ENCODE data around the gene SHOX.
"Not testable (repeated sequence)": the region's sequence is repeated elsewhere in the genome, so short reads cannot be mapped to it uniquely, and the experiment has no call there.

Gene SHOX
- 0 to 2.6 (median 0) reads per million in 17 experiments for total RNA-seq

- no peak for DNase-seq
Measured at GRCh38 chrX:630612-631496, at the start of gene SHOX. Gene SHOX, plus strand, starts transcription at chrX:630791. Its CDS starts 107 bp downstream, at chrX:630898.

- no peak for DNase-seq
Measured at GRCh38 chrX:581066-581465, 49.5 kb upstream of the SHOX start.

- DNase-seq = no peak
Measured at GRCh38 chrX:581720-582298, 48.8 kb upstream of the SHOX start.

GRCh38 chrX:584572-584971, 46.0 kb upstream of the SHOX start:
- DNase-seq = no peak

- DNase-seq = no peak
Measured at GRCh38 chrX:585115-585808, 45.3 kb upstream of the SHOX start.

- no peak for DNase-seq
Measured at GRCh38 chrX:586351-586750, 44.2 kb upstream of the SHOX start.

GRCh38 chrX:589261-589660, 41.3 kb upstream of the SHOX start:
- DNase-seq = not testable (repeated sequence)

GRCh38 chrX:590693-591404, 39.7 kb upstream of the SHOX start:
- no peak for DNase-seq

GRCh38 chrX:599837-600715, 30.5 kb upstream of the SHOX start:
- no peak for DNase-seq

GRCh38 chrX:603029-603428, 27.6 kb upstream of the SHOX start:
- not testable (repeated sequence) for DNase-seq

- DNase-seq = not testable (repeated sequence)
Measured at GRCh38 chrX:604616-605015, 26.0 kb upstream of the SHOX start.

GRCh38 chrX:608088-608487, 22.5 kb upstream of the SHOX start:
- DNase-seq = not testable (repeated sequence)

- DNase-seq = no peak
Measured at GRCh38 chrX:614136-614535, 16.5 kb upstream of the SHOX start.

- no peak for DNase-seq
Measured at GRCh38 chrX:617401-617800, 13.2 kb upstream of the SHOX start.

GRCh38 chrX:617891-618290, 12.7 kb upstream of the SHOX start:
- no peak for DNase-seq

GRCh38 chrX:618304-618703, 12.3 kb upstream of the SHOX start:
- not testable (repeated sequence) for DNase-seq

GRCh38 chrX:618761-619450, 11.7 kb upstream of the SHOX start:
- DNase-seq = no peak

GRCh38 chrX:619451-619811, 11.2 kb upstream of the SHOX start:
- no peak for DNase-seq

GRCh38 chrX:619812-620531, 10.6 kb upstream of the SHOX start:
- no peak for DNase-seq

- DNase-seq = no peak
Measured at GRCh38 chrX:621705-622503, 8.7 kb upstream of the SHOX start.

All from suppressor macrophage (primary cell).